PFSK-1 (cell line): ENCODE data around the gene MAD1L1.

Experiments
- POLR2AphosphoS5 ChIP-seq: IDR thresholded peaks from 2 replicates; pipeline ENCODE4 v1.6.1; 2012; ENCODE audit warnings: low read depth, mild to moderate bottlenecking, control low read depth, low read length, moderate library complexity
- REST ChIP-seq, 2 experiments: IDR thresholded peaks; 2 replicates each; pipeline versions ENCODE4 v1.6.1 to v1.8.0; 2011 to 2012; ENCODE audit warnings: low read depth in 2 of 2, low read length in 2 of 2, control low read depth in 1 of 2, inconsistent platforms in 1 of 2, mild to moderate bottlenecking in 1 of 2, moderate library complexity in 1 of 2; ENCODE audit not compliant: insufficient read depth in 1 of 2
- TAF1 ChIP-seq: IDR thresholded peaks from 2 replicates; pipeline ENCODE4 v1.6.1; 2012; ENCODE audit warnings: low read length, control low read depth, borderline replicate concordance; ENCODE audit not compliant: insufficient read depth

DNA sequence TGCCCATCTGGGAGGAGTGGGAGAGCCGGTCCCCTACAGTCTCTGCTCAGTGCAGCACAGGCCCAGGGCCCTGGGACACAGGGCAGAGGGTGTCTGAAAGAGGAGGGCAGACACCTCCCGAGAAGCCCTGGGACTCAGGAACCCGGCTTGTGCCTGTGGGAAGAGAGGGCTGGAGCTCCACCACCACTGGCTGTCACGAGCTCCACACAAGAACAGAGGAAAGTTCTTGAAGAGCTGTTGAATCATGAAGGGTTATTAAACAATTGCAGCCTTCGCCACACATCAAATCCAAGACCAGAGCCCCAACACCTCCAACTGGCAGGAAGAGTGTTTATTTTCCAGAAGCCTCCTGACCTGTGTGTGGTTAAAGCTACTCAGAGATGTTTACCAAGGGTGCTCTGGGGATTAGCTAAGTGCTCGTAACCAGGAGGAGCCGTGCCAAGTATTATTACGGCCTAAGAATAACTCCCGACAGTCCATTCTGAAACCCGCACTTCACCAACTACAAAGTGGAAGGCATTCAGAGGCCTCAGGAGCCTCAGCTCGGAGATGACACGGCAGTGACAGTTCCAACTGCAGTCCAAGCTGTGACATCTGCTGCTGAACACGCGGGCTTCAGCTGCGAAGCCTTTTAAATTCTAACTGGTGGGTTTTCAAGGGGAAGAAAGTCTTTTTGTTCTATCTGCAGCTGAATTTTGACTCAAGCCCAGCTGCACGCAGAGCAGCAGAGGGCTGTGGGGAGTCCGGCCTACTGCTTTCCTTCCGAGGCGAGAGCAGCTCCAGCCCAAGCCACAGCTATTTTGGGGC, 75.1 kb downstream of the MAD1L1 start:
- TF ChIP-seq POLR2AphosphoS5 (no peak), REST (IDR thresholded peaks at IDR 0.05; ENCODE audit: insufficient read depth in 1 of 2, low read depth in 2 of 2, low read length in 2 of 2) (no peak), TAF1 (no peak)
